Breast epithelium (tissue), 4 donors: ENCODE results near the gene ENSA. TPM values are rescaled to one million over a fixed set of nuclear protein-coding genes. Genes with fewer than 3 reads are reported as not detected.

Experiments used
- DNase-seq, 2 donors: peaks; one replicate each; pipeline ENCODE4 v3.0.0-alpha.2; 2019; ENCODE audit warnings: low spot score in 2 of 2
- H3K27ac ChIP-seq, 2 donors: fragments of 200-600 bp; sonication (generic) in 1 of 2; one replicate each; pipeline ENCODE4 v1.5.1; 2016 to 2019; ENCODE audit warnings: mild to moderate bottlenecking in 1 of 2
- H3K27me3 ChIP-seq, 2 donors: fragments of 200-600 bp; sonication (generic) in 1 of 2; one replicate each; pipeline versions ENCODE4 v1.5.1 to v1.6.0; 2017 to 2019; ENCODE audit warnings: control low read depth in 1 of 2, mild to moderate bottlenecking in 1 of 2
- H3K36me3 ChIP-seq: fragments of 200-600 bp; one replicate; pipeline ENCODE4 v1.5.1; 2019
- H3K4me1 ChIP-seq, 2 donors: fragments of 200-600 bp; sonication (generic); one replicate each; pipeline ENCODE4 v1.5.1; 2016 to 2019; ENCODE audit warnings: control low read depth in 1 of 2
- H3K4me3 ChIP-seq, 3 donors: fragments of 200-600 bp; sonication (generic); 1 replicate in 2 of 3; 2 replicates in 1 of 3; pipeline ENCODE4 v1.5.1; 2016 to 2019; ENCODE audit warnings: mild to moderate bottlenecking in 3 of 3, moderate library complexity in 2 of 3
- H3K9me3 ChIP-seq, 2 donors: fragments of 200-600 bp; sonication (generic) in 1 of 2; one replicate each; pipeline ENCODE4 v1.5.1; 2016 to 2019; ENCODE audit warnings: control low read depth in 1 of 2
- CTCF ChIP-seq, 3 donors: fragments of 450-650 bp; IDR thresholded peaks; one replicate each; pipeline ENCODE4 v1.5.1; 2016 to 2017; ENCODE audit warnings: antibody characterized with exemption in 3 of 3, mild to moderate bottlenecking in 3 of 3, moderate library complexity in 3 of 3
- POLR2A ChIP-seq: fragments of 450-650 bp; IDR thresholded peaks from one replicate; pipeline ENCODE4 v1.6.1; 2016; ENCODE audit warnings: antibody characterized with exemption, mild to moderate bottlenecking, moderate library complexity
- POLR2AphosphoS5 ChIP-seq, 3 donors: sonication (generic); formaldehyde crosslinking; IDR thresholded peaks; one replicate each; pipeline ENCODE4 v1.6.1; 2017; ENCODE audit warnings: antibody characterized with exemption in 3 of 3
- intact Hi-C: fragments of 100-400 bp; cut with DNase I; formaldehyde crosslinking; loops from one replicate; pipeline ENCODE4 v1.15.1; 2023; ENCODE audit warnings: low total_unique reads
- total RNA-seq, 3 donors: library from RNA; depleted of rRNA; stranded (reverse); fragments of >200 nt; gene quantifications; one replicate each; pipeline ENCODE4 v1.1.0, GENCODE V29; 2016

Gene ENSA
- total RNA-seq, result 100 to 1,000 TPM; 187 to 273 (median 194) TPM

- Histone ChIP-seq H3K36me3 (no peaks in the 10 kb centered on the region), H3K27me3 (no peaks in the 10 kb centered on the region), H3K27ac (peak within 1 kb of the TSS; percentile 96 to 97), H3K4me1 (peaks cover 0 to 7% of the 10 kb centered on the region in 2 donors), H3K4me3 (peak within 1 kb of the TSS; percentile 53 to 70 (median 67)), H3K9me3 (no peaks in the 10 kb centered on the region)
- TF ChIP-seq POLR2AphosphoS5 (IDR thresholded peaks at IDR 0.05) (peak; percentile 91 to 99 (median 95)), POLR2A (peak; percentile 95), CTCF (IDR thresholded peaks at IDR 0.05) (peak in 1 of 3 donors; percentile 11)
- DNase-seq, result peak; percentile 98 to 99
- intact Hi-C loops, result loop anchor here (5.0 kb wide), 1 partner anchor 67 kb away; no protein-coding TSS in a partner anchor
Measured at GRCh38 chr1:150629115-150629928, at the start of gene ENSA. Gene ENSA (minus strand): TSS chr1:150629612. CDS start chr1:150629470, 142 bp downstream.

DNA sequence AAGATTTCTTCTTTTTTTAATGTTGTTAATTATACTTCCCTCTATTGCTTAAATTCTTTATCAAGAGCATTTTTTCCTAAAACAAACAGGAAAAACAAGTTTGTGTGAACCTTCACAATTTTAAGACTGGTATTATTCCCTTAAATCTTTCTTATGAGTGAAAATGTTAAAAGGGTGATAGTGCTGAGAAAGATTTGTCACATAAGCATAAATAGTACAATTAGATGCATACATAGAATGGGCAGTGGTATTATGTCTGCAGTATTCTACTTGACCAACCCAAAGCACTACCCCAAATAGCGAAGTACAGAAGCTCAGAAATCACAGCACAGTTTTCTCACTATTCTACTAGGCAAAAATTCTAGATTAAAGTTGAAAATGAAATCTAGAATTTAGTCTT lies 49.6 kb upstream of the ENSA start:
- no peaks in the 10 kb centered on the region for H3K4me1 ChIP-seq
- no peaks in the 10 kb centered on the region for H3K27me3 ChIP-seq
- no peak overlapping the region for H3K4me3 ChIP-seq
- intact Hi-C loops, result no loop called here
- TF ChIP-seq POLR2AphosphoS5 (IDR thresholded peaks at IDR 0.05) (no peak), POLR2A (no peak), CTCF (IDR thresholded peaks at IDR 0.05) (no peak)
- no peak for DNase-seq
- H3K27ac ChIP-seq, result no peak overlapping the region
- no peaks in the 10 kb centered on the region for H3K9me3 ChIP-seq
- no peaks in the 10 kb centered on the region for H3K36me3 ChIP-seq

GRCh38 chr1:150674881-150675280 lies 45.5 kb upstream of the ENSA start:
- intact Hi-C loops, result no loop called here
- Histone ChIP-seq H3K4me3 (no peak overlapping the region), H3K9me3 (no peaks in the 10 kb centered on the region), H3K4me1 (no peaks in the 10 kb centered on the region), H3K36me3 (no peaks in the 10 kb centered on the region), H3K27me3 (no peaks in the 10 kb centered on the region), H3K27ac (no peak overlapping the region)
- no peak for TF ChIP-seq POLR2AphosphoS5 (IDR thresholded peaks at IDR 0.05)
- no peak for TF ChIP-seq CTCF (IDR thresholded peaks at IDR 0.05)
- no peak for TF ChIP-seq POLR2A
- no peak for DNase-seq

GRCh38 chr1:150663321-150663720 lies 33.9 kb upstream of the ENSA start:
- Histone ChIP-seq H3K4me1 (no peaks in the 10 kb centered on the region), H3K4me3 (no peak overlapping the region), H3K27ac (no peak overlapping the region), H3K36me3 (no peaks in the 10 kb centered on the region), H3K9me3 (no peaks in the 10 kb centered on the region), H3K27me3 (no peaks in the 10 kb centered on the region)
- intact Hi-C loops, result no loop called here
- no peak for DNase-seq
- no peak for TF ChIP-seq CTCF (IDR thresholded peaks at IDR 0.05)
- no peak for TF ChIP-seq POLR2AphosphoS5 (IDR thresholded peaks at IDR 0.05)

DNA sequence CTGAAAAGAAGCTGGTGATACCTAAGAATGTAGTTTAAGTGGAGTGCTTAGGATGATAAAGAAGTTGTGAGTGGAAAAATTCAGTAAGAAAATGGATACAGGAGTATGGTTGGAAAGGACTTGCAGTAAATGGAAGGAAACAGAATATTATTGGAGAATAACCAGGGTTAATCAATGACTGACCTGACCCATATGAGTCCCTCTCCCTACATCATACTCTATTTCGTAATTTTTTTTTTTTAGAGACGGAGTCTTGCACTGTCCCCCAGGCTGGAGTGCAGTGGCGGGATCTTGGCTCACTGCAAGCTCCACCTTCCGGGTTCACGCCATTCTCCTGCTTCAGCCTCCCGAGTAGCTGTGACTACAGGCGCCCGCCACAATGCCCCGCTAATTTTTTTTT lies 33.4 kb upstream of the ENSA start:
- no peaks in the 10 kb centered on the region for H3K4me1 ChIP-seq
- TF ChIP-seq POLR2AphosphoS5 (IDR thresholded peaks at IDR 0.05) (no peak), POLR2A (no peak), CTCF (IDR thresholded peaks at IDR 0.05) (no peak)
- no peaks in the 10 kb centered on the region for H3K36me3 ChIP-seq
- H3K27ac ChIP-seq, result no peak overlapping the region
- no peak for DNase-seq
- intact Hi-C loops, result no loop called here
- H3K4me3 ChIP-seq, result no peak overlapping the region
- H3K27me3 ChIP-seq, result no peaks in the 10 kb centered on the region
- H3K9me3 ChIP-seq, result no peaks in the 10 kb centered on the region
